Hepatocyte (in vitro differentiated cells): ENCODE data around the gene LRRC40. TPM values are rescaled to one million over a fixed set of nuclear protein-coding genes. Genes with fewer than 3 reads are reported as not detected.

Experiments used
- DNase-seq: peaks from one replicate; pipeline ENCODE4 v3.0.0-alpha.2; 2016; ENCODE audit warnings: low spot score
- H2AFZ ChIP-seq: fragments of 200-600 bp; sonication (generic); 2 replicates; pipeline ENCODE4 v1.6.0; 2016; ENCODE audit warnings: antibody characterized with exemption, mild to moderate bottlenecking
- H3K27ac ChIP-seq: fragments of 200-600 bp; sonication (generic); 2 replicates; pipeline ENCODE4 v1.5.1; 2016; ENCODE audit warnings: mild to moderate bottlenecking
- H3K27me3 ChIP-seq: fragments of 200-600 bp; sonication (generic); 2 replicates; pipeline ENCODE4 v1.6.1; 2016
- H3K36me3 ChIP-seq: fragments of 200-600 bp; sonication (generic); replicated peaks from 2 replicates; pipeline ENCODE4 v1.5.1; 2016; ENCODE audit warnings: low read depth; ENCODE audit not compliant: insufficient read depth
- H3K4me1 ChIP-seq: fragments of 200-600 bp; sonication (generic); 2 replicates; pipeline ENCODE4 v1.5.1; 2016; ENCODE audit warnings: mild to moderate bottlenecking, moderate library complexity; ENCODE audit not compliant: insufficient read depth
- H3K4me2 ChIP-seq: fragments of 200-600 bp; sonication (generic); 2 replicates; pipeline ENCODE4 v1.6.0; 2016
- H3K4me3 ChIP-seq: fragments of 200-600 bp; sonication (generic); 2 replicates; pipeline ENCODE4 v1.5.1; 2016; ENCODE audit warnings: mild to moderate bottlenecking
- H3K79me2 ChIP-seq: fragments of 200-600 bp; sonication (generic); 2 replicates; pipeline ENCODE4 v1.6.0; 2017; ENCODE audit warnings: mild to moderate bottlenecking
- H3K9me2 ChIP-seq: fragments of 200-600 bp; sonication (generic); replicated peaks from 2 replicates; pipeline ENCODE4 v1.6.0; 2017; ENCODE audit warnings: mild to moderate bottlenecking; ENCODE audit not compliant: insufficient read depth
- H3K9me3 ChIP-seq: fragments of 200-600 bp; sonication (generic); 2 replicates; pipeline ENCODE4 v1.5.1; 2016; ENCODE audit warnings: low read depth, mild to moderate bottlenecking
- H4K20me1 ChIP-seq: fragments of 200-600 bp; sonication (generic); 2 replicates; pipeline ENCODE4 v1.6.0; 2016; ENCODE audit warnings: mild to moderate bottlenecking; ENCODE audit not compliant: insufficient read depth, poor library complexity, severe bottlenecking
- EZH2 ChIP-seq: fragments of 200-600 bp; sonication (generic); IDR thresholded peaks from 2 replicates; pipeline ENCODE4 v1.6.1; 2016; ENCODE audit warnings: antibody characterized with exemption, mild to moderate bottlenecking, borderline replicate concordance
- EZH2phosphoT487 ChIP-seq: fragments of 200-600 bp; sonication (generic); IDR thresholded peaks from one replicate; pipeline ENCODE4 v1.6.1; 2018; ENCODE audit warnings: antibody characterized with exemption, mild to moderate bottlenecking, low read depth, moderate library complexity; ENCODE audit not compliant: unreplicated experiment, severe bottlenecking
- WGBS: methylation state at CpG from one replicate; pipeline ENCODE4 v1.1.6; 2016; ENCODE audit warnings: low lambda C conversion rate; ENCODE audit errors: missing lambda C conversion rate; 5-methylcytosine and 5-hydroxymethylcytosine counted together
- polyA plus RNA-seq: library from polyadenylated mRNA; unstranded; fragments of >200 nt; fragmentation: Nextera tagmentation; extraction: Ambion mirVana; gene quantifications from 2 replicates; pipeline ENCODE4 v1.2.1, GENCODE V29; 2016
- total RNA-seq: library from RNA; depleted of rRNA; stranded (reverse); fragments of >200 nt; gene quantifications from 2 replicates; pipeline ENCODE4 v1.2.3, GENCODE V29; 2014
- TF ChIP-seq, protein P1 (sequence below): fragments of 200-600 bp; sonication (generic); IDR thresholded peaks from 2 replicates; pipeline ENCODE4 v1.5.1; 2016; ENCODE audit warnings: antibody characterized with exemption, mild to moderate bottlenecking; ENCODE audit not compliant: poor library complexity

The LRRC40 gene
- total RNA-seq = 23.0 and 24.4 TPM in 2 replicates
- 9.7 and 11.2 TPM in 2 replicates for polyA plus RNA-seq

DNA sequence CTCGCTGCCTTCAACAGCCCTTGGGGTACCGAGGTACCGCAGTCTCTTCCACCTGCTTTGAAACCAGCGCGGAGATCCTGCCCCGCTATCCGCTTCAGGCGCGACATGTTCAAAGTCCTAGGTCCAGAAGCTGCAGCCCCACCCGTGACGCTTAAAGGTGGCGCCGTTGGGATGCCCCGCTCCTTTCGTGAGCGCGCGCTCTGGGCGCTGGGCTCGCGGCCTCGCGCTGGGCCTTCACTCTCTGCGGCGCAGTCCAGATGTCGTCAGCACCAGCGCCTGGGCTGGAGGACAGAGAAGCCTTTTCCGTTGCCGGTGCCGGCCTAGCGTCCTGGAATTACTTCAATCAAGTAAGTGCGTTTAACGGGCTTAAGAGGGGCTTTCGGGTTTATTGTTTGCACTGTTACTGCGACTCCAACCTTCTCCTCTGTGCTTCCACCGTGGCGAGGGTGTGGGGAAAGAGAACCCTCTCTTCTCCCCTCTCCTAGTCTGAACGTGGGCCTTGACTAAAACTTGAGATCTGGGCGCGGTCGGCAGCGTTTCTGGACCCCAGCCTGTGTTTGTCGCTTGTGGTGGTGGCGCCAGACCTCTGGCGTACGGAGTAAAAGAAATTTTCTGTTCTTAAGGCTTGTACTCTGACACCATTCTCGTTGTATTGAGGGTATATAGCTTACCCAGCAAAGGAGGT is at the start of gene LRRC40:
LRRC40 (minus strand) TSS at position 146 of the 685 bp plus-strand sequence; CDS start at position 107, 39 bp downstream.
- Histone ChIP-seq H3K9me2 (no peaks in the 10 kb centered on the region), H2AFZ (peak within 1 kb of the TSS; percentile 94), H3K27ac (peak within 1 kb of the TSS; percentile 99), H3K9me3 (no peaks in the 10 kb centered on the region), H3K79me2 (peaks cover 92% of the 10 kb centered on the region), H3K27me3 (no peaks in the 10 kb centered on the region), H3K4me3 (peak within 1 kb of the TSS; percentile 83), H4K20me1 (peaks cover 4% of the 10 kb centered on the region), H3K4me2 (peak within 1 kb of the TSS; percentile 92), H3K36me3 (no peaks in the 10 kb centered on the region), H3K4me1 (peaks cover 9% of the 10 kb centered on the region)
- no peak for TF ChIP-seq EZH2
- TF ChIP-seq, protein P1, sequence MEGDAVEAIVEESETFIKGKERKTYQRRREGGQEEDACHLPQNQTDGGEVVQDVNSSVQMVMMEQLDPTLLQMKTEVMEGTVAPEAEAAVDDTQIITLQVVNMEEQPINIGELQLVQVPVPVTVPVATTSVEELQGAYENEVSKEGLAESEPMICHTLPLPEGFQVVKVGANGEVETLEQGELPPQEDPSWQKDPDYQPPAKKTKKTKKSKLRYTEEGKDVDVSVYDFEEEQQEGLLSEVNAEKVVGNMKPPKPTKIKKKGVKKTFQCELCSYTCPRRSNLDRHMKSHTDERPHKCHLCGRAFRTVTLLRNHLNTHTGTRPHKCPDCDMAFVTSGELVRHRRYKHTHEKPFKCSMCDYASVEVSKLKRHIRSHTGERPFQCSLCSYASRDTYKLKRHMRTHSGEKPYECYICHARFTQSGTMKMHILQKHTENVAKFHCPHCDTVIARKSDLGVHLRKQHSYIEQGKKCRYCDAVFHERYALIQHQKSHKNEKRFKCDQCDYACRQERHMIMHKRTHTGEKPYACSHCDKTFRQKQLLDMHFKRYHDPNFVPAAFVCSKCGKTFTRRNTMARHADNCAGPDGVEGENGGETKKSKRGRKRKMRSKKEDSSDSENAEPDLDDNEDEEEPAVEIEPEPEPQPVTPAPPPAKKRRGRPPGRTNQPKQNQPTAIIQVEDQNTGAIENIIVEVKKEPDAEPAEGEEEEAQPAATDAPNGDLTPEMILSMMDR = peak; percentile 9
- TF ChIP-seq EZH2phosphoT487 = no peak
- 1% methylated on average over 45 of the region's 47 CpGs for WGBS
- peak; percentile 98 for DNase-seq

DNA sequence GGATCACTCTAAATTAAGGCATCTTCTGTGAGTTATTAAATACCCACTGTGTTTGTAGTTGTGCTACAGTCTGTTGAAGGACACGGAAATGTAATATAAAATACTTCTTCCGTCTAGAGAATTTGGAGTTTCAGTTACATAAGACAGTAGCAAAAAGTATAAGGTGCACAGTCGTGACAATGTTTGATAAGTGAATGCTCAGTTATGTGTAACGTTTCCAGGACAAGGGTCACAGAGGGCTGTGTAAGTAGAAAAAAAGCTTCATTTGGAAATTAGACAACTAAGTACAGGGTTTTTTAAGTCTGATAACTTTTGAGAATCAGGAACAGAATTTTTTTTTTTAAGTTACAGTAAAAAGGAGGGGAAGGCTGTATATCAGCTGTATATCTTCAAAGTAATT is 43.4 kb upstream of the LRRC40 start:
- Histone ChIP-seq H4K20me1 (peaks cover 1% of the 10 kb centered on the region), H3K36me3 (peaks cover 5% of the 10 kb centered on the region), H2AFZ (no peak overlapping the region), H3K4me2 (no peak overlapping the region), H3K9me3 (no peaks in the 10 kb centered on the region), H3K27ac (no peak overlapping the region), H3K79me2 (peaks cover 4% of the 10 kb centered on the region), H3K4me1 (no peaks in the 10 kb centered on the region), H3K4me3 (no peak overlapping the region), H3K9me2 (no peaks in the 10 kb centered on the region), H3K27me3 (no peaks in the 10 kb centered on the region)
- TF ChIP-seq EZH2 (no peak), EZH2phosphoT487 (no peak)
- TF ChIP-seq, protein P1 = no peak
- no peak for DNase-seq
- 87% methylated on average over 4 of the region's 4 CpGs for WGBS

DNA sequence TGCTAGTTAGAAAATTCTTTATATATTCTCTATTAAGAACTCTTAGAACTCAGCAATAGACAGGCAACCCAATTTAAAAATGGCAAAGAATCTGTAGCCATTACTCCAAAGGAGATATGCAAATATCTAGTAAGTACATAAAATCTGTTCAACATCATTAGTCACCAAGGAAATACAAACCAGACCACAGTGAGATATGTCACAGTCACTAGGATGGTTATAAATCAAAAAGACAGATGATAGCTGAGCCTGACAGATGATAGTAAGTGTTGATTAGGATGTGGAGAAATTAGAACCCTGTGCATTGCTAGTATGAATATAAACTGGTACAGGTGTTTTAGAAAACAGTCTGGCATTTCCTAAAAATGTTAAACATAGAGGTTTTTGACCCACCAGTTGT is 42.4 kb upstream of the LRRC40 start:
- Histone ChIP-seq H3K79me2 (peaks cover 4% of the 10 kb centered on the region), H4K20me1 (peaks cover 5% of the 10 kb centered on the region), H3K27ac (no peak overlapping the region), H3K36me3 (peaks cover 5% of the 10 kb centered on the region), H3K4me1 (no peaks in the 10 kb centered on the region), H3K9me3 (no peaks in the 10 kb centered on the region), H3K4me3 (no peak overlapping the region), H3K4me2 (no peak overlapping the region), H3K27me3 (no peaks in the 10 kb centered on the region), H2AFZ (no peak overlapping the region), H3K9me2 (no peaks in the 10 kb centered on the region)
- DNase-seq = no peak
- TF ChIP-seq, protein P1 = no peak
- TF ChIP-seq EZH2phosphoT487 (no peak), EZH2 (no peak)
